GM18502 (cell line): ENCODE data around the gene MYO15B.

Source experiments
- ATAC-seq: cut with Tn5 transposase; IDR thresholded peaks from one replicate; pipeline ENCODE4 v1.9.1; 2021; ENCODE audit warnings: mild to moderate bottlenecking; ENCODE audit not compliant: unreplicated experiment, poor library complexity

The MYO15B gene

DNA sequence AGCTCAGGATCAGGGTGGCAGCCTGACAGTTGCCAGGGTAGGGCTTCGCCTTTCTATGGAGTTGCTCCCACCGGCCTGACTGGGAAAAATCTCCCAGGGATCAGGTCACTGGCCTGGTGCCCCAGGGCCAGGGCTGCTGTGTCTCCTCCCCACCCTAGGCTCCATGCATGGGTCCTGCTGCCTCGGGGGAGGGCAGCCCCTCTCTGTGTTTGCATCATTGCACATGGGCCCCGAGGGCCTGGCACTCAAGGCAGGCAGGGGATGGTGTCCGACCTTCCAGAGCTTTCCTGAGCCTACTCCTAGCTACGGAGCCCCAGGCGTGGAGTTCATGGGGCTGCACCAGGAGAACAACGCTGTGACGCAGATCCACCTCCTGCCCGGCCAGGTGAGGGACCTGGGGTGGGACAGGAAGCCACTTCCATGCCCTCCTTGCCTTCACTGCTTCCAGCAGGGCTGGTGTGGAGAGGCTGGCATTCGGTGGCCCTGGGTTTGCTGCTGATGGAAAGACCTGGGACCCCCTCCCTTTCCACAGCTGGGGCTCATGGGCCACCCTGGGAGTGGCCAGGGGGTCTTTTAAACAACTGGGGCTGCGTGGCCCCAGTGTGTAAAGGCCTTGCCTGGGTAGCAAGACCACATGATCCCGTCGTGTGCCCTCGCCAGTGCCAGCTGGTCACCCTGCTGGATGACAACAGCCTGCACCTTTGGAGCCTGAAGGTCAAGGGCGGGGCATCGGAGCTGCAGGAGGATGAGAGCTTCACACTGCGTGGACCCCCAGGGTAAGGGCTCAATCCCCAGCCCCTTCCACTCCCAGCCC is 29.5 kb upstream of the MYO15B start:
- ATAC-seq, result no peak

DNA sequence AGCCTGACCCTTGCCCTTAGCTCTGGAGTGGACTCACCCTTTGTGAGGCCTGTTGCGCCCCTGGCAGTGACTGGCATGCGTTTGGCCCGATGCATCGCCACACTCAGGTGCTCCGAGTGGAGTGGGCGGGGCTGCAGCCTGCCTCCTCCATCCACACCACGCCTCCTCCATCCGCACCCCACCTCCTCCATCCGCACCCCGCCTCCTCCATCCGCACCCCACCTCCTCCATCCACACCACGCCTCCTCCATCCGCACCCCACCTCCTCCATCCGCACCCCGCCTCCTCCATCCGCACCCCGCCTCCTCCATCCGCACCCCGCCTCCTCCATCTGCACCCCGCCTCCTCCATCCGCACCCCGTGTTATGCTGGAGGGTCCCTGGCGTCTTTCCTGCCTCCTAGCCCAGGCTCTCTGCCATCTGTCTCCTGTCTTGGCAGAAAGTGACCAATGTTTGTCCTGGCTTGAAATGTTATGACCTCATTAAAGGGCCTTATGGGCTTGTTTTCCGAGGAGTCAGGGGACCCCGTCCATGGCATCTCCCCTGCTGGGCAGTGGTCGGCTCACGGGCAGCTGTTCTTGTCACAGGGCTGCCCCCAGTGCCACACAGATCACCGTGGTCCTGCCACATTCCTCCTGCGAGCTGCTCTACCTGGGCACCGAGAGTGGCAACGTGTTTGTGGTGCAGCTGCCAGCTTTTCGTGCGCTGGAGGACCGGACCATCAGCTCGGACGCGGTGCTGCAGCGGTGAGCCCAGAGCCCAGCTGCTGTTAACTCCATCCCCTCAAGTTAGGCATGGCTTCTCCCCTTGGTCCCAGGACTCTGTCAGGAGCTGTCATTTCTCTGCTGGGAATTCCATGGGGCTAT is 28.7 kb upstream of the MYO15B start:
- no peak for ATAC-seq

DNA sequence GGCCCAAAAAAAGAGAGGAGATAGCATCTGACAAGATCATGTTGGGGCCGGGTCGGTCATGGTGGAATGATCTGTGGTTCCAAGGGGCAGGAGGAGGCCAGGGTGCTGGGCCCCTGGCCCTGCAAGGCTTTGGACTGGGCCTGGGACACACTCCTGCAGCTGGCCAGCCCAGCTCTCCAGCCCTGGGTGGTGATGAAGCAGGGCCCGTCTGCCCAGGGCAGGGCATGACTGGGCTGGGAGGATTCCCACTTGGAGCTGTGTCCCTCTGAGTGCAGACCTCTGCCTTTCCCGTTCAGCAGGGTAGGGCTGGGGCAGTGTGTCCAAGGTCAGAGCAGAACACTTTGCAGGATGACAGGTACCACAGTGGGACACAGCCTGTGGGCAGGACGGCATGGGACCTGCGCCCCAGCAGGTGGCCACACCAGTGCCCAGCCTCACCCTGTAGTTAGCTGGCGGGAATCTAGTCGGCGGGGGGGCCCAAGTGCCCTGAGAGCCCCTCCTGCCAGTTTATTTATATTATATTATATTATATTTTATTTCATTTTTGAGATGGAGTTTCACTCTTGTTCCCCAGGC is 27.6 kb upstream of the MYO15B start:
- ATAC-seq, result no peak

DNA sequence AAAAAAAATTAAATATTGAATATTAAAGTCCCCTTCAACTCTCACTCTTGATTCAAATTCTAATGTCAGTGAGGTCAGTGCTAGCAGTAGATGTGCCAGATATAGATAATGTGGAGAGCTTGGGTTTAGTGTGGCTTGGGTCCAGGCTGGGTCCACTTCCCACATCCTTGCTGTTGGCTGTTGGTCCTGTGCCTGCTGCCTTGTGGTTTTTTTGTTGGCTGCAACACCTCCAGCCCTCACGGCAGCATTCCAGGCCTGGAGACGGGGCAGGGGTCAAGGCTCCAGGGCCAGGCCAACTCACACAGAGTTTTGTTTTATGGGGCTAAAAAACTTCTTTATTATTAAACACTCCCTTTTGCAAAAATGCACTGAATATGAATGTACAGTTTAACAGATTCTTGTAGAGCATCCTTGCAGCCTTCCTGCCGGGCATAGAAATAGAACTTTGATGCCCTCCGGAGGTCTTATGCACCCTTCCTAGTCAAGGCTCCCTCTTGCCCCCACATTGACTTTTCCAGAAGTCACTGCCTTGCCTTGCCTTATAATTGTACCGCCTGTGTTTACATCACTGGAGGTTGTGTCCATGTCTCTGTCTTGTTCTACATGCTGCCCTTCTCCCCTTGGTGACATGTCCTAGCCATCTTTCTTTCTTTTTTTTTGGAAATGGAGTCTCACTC is 25.5 kb upstream of the MYO15B start:
- ATAC-seq, result no peak

DNA sequence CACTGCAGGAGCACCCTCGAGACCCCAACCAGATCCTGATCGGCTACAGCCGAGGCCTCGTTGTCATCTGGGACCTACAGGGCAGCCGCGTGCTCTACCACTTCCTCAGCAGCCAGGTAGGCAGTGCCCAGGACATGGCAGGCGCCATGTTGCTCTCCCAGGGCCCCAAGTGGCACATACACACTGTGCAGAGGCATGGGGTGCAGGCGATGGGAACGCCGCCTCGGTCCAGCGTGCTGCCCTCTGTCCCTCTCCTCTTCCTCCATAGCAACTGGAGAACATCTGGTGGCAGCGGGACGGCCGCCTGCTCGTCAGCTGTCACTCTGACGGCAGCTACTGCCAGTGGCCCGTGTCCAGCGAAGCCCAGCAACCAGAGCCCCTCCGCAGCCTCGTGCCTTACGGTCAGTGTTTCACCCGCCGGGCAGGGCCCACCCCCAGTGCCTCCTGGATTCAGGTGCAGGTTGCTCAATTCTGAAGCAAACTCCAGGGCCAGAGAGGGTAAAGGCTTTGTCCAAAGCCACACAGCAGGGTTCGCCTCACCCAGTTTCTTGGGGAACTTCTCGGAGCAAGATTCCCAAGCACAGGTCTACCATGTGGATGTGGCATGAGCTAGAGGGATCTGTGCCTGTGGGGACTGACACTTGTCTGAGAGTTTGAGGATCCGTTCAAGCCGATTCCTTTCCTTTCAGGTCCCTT is 24.4 kb upstream of the MYO15B start:
- ATAC-seq, result no peak

DNA sequence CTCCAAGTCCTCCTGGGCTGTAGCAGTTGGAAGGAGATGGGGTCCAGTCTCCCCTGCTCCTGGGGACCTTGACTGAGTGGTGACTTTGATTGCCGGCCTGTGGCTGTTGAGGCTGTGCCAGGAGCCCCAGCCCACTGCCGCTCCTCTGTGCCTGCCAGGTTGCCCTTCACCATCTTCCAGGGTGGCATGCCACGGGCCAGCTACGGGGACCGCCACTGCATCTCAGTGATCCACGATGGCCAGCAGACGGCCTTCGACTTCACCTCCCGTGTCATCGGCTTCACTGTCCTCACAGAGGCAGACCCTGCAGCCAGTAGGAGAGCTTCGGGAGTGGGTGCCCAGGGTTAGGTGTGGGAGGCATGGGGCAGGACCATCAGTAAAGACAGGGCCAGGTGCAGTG is 23.4 kb upstream of the MYO15B start:
- ATAC-seq, result no peak

DNA sequence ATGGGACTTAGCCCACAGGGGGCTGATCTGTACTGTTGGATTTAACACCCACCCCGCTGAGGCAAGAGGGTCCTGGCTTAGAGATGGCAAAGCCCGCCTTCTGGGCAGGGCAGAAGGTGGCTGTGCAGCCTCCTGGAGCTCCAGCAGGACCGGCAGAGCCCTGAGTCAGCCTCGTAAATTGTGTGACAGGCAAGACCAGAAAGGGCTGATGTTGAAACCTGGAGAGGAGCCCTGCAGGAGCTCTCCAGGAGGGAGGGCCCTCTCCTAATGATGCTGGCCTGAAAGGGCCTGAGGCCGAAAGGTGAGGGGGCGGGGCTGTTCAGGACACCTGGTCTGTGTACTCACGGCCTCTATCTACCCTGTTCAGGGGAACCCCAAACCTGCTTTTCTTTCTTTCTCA is 22.5 kb upstream of the MYO15B start:
- no peak for ATAC-seq

DNA sequence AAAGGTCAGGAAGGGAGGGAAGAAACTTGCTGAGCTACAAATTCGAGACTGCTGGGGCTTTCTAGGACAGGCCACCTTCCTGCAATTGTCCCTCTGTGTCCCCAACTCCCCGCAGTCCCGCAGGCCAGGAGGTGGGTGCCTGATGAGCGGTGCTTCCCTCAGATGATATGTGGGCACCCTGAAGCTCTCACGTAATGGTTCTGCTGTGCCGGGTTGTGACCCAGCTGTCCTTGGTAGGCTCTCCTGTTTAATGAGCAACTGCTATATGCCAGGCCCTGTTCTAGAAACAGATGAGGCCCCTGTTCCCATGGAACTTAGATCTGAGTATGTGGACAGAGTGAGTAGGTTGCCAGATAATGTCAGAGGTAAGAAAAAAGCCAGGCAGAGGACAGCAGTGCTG is 22.0 kb upstream of the MYO15B start:
- ATAC-seq, result no peak

DNA sequence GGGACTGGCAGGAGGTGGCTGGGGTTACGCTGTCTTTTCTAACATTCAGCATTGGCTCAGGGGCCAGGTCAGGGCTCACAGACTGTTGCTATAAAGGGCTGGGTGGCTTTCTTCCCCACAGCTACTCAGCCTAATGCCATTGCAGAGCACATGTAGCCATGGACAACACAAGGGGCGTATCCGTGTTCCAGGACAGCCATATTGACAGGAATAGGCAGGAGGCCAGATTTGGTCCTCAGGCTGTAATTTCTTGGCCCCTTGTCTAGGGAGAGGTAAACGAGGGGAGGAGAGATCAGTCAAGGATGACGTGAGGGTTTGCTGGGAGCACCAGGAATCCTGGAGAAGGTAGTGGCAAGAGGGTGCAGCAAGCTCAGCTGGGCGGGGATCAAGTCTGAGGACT is 21.2 kb upstream of the MYO15B start:
- no peak for ATAC-seq

DNA sequence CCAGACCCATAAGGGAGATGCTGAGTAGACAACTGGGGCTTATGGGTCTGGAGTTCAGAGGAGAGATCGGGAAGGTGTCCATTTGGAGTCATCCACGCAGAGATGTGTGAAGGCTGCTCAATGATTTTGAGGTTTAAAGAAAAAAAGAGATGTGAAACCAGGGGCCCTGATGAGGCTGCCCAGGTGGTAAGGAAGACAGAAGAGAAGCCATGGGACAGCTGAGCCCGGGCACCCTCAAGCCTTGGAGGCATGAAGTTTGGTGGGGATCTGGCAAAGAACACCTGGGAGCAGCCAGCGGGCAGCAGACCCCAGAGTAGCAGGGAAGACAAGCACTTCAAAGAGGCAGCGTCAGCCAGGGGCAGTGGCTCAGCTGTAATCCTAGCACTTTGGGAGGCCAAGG is 20.8 kb upstream of the MYO15B start:
- ATAC-seq, result no peak

DNA sequence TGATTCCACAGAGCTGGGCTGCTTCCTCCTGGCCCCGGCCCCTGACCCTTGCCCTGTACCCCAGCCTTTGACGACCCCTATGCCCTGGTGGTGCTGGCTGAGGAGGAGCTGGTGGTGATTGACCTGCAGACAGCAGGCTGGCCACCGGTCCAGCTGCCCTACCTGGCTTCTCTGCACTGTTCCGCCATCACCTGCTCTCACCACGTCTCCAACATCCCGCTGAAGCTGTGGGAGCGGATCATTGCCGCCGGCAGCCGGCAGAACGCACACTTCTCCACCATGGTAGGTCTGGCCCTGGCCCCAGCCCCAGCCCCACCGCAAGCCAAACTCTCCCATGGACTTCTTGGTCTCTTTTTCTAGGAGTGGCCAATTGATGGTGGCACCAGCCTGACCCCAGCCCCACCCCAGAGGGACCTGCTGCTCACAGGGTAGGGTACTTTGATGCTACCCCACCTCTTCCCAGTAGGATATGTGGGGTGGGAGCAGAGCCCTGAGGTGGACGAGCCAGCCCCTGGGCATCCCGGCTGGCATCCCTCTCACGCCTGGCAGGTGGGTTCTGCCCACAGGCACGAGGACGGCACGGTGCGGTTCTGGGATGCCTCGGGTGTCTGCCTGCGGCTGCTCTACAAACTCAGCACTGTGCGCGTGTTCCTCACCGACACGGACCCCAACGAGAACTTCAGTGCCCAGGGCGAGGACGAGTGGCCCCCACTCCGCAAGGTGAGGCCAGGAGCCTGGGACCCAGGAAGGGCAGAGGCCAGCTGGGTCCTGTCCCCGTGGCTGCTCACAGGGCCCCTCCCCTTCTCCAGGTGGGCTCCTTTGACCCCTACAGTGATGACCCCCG is 19.0 kb upstream of the MYO15B start:
- no peak for ATAC-seq

DNA sequence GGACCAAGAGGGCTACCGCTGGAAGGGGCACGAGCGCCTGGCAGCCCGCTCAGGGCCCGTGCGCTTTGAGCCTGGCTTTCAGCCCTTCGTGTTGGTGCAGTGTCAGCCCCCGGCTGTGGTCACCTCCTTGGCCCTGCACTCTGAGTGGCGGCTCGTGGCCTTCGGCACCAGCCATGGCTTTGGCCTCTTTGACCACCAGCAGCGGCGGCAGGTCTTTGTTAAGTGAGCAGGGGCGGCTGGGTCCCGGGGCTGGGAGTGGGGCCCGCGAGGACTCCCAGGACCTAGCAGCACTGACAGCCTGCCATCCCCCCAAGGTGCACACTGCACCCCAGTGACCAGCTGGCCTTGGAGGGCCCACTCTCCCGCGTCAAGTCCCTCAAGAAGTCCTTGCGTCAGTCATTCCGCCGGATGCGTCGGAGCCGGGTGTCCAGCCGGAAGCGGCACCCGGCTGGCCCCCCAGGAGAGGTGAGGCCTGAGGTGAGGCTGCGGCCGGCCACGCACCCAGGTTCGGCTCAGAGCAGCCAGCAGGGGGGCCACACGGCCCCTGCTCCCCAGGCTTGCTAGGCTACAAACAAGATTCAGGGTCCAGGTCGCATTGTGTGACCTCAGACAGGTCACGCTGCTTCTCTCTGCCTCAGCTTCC is 17.4 kb upstream of the MYO15B start:
- ATAC-seq, result no peak

DNA sequence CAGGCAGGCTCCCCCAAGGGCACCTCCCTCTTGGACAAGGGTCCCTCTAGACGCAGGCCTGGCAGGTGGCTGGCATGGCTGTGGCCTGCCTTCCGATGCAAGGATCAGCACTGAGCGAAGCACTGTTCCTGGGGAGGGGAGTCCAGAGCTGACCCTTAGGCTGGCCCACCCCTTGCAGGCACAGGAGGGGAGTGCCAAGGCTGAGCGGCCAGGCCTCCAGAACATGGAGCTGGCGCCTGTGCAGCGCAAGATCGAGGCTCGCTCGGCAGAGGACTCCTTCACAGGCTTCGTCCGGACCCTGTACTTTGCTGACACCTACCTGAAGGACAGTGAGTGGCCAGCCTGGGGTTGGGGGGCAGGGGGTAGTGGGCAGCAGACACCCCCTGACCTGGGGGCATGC is 16.8 kb upstream of the MYO15B start:
- no peak for ATAC-seq

DNA sequence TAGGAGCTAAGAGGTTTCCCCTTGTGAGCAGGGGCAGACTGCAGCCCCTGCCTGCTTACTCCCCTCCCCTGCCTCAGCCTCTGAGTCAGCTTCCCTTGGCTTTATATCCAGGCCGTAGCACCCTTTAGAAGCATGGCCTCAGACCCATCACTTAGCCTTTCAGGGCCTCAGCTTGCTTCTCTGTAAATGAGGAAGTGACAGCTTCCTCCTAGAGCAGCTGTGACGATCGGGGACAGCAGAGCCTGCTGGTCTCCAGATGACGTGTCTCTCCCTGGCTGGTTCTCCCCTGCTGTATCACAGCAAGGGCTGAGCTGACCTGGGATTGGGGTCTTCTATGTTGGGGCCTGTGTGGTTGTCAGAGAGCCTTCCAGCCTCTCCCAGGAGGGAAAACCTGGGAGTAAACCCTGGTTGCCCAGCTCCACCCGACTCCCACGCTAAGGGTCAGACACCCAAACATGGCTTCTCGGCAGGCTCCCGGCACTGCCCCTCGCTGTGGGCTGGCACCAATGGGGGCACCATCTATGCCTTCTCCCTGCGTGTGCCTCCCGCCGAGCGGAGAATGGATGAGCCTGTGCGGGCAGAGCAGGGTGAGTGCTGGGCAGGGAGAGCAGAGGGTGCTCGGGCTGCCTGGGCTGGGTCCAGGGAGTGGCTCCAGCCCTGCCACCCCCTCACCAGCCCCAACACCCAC is 16.3 kb upstream of the MYO15B start:
- ATAC-seq, result no peak

DNA sequence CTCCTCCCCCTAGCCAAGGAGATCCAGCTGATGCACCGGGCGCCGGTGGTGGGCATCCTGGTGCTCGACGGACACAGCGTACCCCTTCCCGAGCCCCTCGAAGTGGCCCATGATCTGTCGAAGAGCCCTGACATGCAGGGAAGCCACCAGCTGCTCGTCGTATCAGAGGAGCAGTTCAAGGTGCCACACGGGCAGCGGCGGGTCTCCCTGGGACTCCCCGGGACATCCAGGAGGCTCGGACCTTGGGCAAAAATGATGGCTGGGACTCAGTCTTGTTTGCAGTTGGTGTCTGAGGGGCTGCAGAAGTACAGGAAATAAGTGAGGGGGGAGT is 15.8 kb upstream of the MYO15B start:
- ATAC-seq, result no peak

DNA sequence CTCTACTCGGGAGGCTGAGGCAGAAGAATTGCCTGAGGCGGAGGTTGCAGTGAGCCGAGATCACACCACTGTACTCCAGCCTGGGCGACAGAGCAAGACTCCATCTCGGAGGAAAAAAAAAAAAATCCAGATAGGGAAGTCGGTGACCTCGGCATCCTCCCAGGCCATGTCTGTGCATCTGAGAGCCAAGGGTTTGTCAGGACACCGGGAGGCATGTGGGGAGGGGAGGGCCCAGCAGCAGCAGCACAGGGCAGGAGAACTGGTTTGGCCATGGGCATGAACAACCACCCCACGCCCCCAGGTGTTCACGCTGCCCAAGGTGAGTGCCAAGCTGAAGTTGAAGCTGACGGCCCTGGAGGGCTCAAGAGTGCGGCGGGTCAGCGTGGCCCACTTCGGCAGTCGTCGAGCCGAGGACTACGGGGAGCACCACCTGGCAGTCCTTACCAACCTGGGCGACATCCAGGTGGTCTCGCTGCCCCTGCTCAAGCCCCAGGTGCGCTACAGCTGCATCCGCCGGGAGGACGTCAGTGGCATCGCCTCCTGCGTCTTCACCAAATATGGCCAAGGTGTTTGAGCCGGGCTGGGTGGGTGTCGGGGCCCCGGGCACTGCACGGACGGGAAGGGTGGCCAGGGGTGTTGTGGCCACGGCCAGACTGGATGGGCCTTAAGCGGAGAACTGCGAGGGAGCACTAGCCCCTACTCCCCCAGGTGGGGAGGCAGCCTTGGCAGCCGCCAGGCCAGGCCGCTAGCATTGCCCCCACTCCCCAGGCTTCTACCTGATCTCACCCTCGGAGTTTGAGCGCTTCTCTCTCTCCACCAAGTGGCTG is 14.7 kb upstream of the MYO15B start:
- ATAC-seq, result no peak

DNA sequence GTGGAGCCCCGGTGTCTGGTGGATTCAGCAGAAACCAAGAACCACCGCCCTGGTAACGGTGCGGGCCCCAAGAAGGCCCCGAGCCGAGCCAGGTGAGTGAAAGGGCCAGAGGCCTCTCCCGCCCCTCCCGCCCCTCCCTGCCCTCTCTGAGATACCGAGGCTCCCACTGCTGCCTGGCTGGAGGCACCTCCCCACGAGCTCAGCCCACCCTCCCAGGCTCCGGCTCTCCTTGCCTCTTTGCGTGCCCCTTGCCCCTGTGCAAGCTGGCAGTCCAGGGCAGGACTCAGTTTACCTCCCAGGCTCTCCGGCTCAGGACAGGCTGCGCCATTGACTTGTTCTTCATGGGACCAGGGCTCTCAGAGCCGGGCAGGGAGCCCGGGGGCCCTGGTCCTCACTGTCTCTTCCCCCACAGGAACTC is 14.1 kb upstream of the MYO15B start:
- ATAC-seq, result no peak

DNA sequence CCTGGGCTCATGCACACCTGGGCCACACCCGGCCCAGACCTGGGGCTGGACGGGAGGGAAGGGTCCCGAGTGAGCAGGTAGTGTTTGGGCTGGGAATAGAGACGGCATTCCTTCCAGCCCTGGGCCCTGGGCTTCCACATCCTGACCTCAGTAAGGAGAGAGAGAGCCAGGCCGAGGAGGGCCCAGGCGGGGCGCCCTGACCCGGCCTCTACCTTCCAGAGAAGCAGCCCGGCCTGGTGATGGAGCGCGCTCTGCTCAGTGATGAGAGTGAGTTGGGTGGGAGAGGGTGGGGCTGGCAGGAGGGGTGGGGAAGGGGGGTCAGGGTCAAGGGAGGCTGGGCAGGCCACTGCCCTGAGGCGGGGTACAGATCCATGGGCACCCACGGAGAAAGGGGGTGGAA is 13.6 kb upstream of the MYO15B start:
- no peak for ATAC-seq
